HG03039 (cell line): ENCODE measurements around the gene EHBP1.
A peak's percentile ranks its signal among the peaks of the same experiment; 100 is the strongest.

Experiments used
- ATAC-seq: cut with Tn5 transposase; IDR thresholded peaks from one replicate; pipeline ENCODE4 v1.9.1; 2021; ENCODE audit warnings: mild to moderate bottlenecking, moderate library complexity; ENCODE audit not compliant: unreplicated experiment

EHBP1 gene

GRCh38 chr2:62774555-62775366 lies 69.2 kb downstream of the EHBP1 start:
- ATAC-seq: no peak

DNA sequence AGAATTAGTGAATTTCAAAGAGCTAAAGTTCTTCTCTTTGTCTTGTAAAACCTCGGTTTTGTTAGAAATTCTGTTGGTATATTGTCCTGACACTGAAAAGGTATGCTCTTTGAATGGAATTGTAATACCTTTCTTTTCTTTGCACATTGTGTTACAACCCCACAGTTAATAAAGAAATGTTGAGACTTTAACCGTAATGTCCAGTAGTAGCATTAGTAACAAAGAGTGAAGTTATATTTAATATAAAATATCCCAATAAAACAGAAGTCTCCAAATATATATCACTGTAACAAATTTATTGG lies 69.8 kb downstream of the EHBP1 start:
- no peak for ATAC-seq

- no peak for ATAC-seq
Observed at GRCh38 chr2:62783679-62784078, 78.2 kb downstream of the EHBP1 start.

DNA sequence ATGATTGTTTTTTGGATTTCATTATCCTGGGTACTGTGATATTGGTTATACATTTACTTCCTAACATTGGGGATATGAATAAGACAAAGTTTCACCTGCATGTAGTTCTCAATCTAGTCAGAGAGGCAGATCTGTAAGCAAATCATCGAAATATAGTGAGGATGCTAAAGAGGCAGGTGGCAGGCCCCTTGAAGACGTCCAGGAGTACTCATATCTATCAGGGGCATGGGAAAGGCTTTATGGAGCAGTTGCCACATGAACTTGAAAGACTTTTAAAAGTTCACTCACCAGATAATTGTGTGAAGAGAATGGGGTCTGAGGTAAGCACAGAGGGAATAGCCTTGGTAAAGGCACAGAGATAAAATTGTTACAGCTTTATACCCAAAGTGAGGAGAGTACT lies 78.8 kb downstream of the EHBP1 start:
- no peak for ATAC-seq

- ATAC-seq: peak; percentile 76
Observed at GRCh38 chr2:62785216-62785615, 79.7 kb downstream of the EHBP1 start.

- ATAC-seq: no peak
Observed at GRCh38 chr2:62785810-62786597, 80.5 kb downstream of the EHBP1 start.

DNA sequence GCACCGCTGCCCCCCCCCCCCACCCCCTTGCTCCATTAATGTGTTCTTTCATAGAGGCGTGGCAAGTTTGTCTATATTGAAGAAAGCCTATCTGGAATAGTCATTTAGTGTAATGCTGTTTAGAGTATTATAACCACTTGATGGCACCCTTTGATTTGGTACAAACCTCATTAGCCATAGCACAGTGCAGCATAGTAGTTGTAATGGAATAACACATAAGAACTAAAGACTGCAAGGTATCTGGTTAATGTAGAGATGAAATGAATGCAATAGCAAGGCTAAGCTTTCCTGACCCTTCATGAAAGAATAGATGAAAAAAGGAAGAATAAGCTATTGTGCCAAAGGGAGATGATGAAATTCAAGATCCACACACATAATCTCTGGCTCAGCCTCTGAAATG lies 81.9 kb downstream of the EHBP1 start:
- ATAC-seq: no peak

- ATAC-seq: no peak
Observed at GRCh38 chr2:62789518-62789917, 84.0 kb downstream of the EHBP1 start.

DNA sequence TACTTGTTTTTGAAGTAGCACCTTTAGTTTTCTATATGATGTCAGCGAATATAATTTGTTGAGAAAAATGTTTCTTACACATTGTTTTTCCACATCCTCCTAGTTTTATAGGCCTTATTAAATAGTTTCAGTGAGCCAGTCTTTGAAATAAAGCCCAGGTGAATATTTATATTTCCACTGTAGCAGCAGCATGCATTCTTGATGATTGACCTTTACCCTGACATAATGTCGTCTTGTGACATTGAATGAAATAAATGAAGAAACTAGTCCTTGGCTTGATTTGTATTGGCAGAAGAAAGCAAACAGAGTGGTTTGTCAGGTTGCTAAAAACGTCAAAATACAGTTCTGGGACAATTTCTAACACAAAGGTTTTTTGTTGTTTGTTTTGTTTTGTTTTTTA lies 84.4 kb downstream of the EHBP1 start:
- ATAC-seq: no peak

DNA sequence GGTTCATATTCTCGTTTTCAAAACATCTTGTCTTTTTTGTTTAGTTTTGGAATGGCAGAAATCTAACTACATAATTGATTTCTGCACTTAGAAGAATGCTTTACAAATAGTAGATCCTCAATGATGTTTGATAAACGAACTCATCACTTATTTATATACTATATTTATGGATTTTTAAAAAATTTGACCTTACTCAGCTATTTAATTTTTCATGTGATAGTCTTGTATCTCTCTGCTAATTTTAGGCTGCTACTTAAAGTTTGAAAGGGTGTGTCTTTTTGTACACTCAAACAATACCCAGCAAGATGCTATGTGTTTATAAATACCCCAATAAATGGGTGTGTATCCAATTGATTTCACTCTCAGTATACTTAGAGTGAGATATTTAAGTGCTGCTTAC lies 86.9 kb downstream of the EHBP1 start:
- no peak for ATAC-seq

- no peak for ATAC-seq
Observed at GRCh38 chr2:62793213-62793612, 87.7 kb downstream of the EHBP1 start.

DNA sequence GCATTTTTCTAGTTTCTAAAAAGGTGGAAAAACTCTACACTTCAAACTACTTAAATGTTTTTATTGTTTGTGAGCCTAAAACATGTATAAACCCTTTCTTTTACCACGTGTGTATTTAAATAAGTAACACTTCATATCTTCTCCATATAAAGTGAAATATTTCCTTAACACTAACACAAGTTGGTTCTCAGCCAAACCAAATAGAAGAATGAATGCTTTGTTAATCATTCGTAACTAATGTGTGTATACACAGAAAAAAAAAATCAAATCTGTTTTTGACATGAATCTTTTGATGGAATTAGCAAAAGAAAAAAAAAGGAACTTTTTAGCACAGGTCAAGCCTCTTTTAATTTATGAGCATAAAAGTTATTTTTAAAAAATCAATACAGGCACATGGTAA lies 89.3 kb downstream of the EHBP1 start:
- no peak for ATAC-seq

DNA sequence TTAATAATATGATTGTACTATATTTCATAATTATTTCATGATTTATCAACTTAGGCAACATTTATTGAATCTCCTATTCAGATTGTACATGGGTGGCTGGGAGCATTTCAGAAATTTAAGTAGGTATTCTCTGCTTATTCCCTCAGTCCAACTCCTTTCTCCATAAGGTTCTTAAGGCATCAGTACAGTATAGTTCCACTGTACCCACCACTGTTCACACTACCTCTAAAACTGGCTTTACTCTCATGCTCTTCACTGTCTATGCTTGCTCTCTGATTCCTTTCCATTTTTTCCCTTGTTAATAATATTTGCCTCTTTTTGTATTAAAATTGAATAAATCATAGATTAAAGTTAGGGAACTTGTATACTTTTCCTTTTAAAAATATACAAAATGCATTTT lies 89.8 kb downstream of the EHBP1 start:
- no peak for ATAC-seq

- ATAC-seq: no peak
Observed at GRCh38 chr2:62797107-62797506, 91.6 kb downstream of the EHBP1 start.

DNA sequence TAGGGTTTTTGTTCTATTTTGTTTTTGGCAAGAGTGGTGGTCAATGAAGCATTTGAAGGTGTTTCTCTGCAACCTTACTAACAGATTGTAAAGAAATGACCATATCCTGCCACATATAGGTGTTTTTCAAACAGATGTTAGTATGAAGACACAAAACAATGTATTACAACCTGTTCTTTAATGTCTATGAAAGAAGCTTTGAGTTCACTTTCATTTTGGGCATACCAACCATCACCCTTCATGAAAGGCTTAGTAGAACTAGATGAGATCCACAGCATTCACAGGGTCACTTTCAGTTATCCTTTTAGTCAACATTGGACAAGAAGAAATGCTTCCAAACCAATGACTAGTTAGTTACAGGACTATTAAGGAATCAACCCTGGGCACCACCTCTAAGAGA lies 95.1 kb downstream of the EHBP1 start:
- no peak for ATAC-seq

DNA sequence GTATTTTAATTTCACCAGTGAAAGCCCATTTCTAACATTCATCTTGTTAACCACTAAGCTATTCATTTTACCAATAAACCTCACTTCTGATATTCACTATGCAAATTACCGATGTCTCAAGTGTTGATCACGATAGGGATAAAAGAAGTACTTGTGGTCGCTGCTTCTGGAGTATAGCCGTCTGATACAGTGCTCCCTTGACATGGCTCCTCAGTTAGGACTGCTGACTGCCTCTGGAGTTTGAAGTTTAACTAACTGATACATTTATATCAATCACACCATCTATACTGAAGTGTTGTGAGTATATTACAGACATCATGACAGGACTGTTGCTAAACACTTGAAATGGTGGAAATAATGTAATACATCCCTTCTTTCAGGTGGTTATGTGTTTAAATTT lies 95.6 kb downstream of the EHBP1 start:
- no peak for ATAC-seq

DNA sequence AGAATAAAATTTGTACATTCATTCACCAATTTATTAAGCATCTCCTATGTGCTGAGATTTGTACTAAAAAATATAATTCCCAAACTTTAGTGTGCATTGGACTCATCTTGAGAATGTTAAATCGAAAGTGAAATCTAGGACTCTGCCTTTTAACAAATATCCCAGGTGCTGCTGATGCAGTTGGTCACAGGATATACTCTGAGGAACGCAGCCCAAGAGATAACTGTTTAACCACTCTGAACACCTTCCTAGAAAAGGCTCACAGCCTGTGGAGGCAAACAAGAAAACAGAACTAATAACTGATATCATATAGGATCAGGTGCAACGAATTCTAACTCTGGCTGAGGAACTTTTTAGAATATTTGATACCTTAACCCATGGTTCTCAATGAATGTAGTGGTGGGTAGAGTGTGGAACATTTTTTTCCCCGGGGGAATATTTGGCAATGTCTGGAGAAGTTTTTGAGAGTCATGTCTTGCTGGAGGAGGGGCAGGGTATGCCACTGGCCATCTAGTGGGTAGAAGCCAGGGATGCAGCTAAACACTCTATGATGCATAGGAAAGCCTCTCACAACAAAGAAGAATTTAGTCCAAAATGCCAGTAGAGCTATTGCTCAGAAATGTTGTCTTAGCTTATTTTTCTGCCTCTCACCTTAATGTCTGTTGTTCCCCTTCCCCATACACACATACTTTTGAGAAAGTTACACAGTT lies 96.5 kb downstream of the EHBP1 start:
- no peak for ATAC-seq

DNA sequence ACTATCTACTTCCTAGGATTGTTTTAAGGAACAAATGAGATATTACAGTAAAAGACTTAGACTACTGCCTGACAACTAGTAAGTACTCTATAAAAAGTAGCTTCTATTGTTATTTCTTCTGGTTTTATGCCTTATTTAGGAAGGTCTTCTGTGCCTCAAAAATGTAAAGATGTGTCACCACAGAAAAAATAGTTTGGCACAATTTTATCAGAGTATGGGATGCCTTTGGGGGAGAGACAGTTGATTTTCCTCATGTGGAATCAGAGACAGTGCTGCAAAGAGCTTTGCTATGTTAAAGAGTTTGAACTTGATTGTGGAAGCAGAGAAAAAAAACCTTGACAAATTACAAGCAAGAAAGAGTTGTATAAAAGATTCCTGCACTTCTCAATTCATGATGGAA lies 98.4 kb downstream of the EHBP1 start:
- no peak for ATAC-seq

DNA sequence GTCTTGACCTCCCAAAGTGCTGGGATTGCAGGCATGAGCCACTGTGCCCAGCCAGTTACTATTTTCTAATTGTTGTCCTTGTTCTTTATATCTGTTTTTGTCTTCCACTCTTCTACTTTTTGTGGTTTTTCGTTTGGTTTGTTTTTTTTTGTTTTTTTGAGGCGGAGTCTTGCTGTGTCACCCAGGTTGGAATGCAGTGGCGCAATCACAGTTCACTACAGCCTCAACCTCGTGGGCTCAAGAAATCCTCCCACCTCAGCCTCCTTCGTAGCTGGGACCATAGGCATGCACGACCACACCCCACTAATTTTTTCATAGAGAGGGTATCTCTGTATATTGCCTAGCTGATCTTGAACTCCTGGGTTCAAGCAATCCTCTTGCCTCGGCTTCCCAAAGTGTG lies 100.7 kb downstream of the EHBP1 start:
- ATAC-seq: no peak

DNA sequence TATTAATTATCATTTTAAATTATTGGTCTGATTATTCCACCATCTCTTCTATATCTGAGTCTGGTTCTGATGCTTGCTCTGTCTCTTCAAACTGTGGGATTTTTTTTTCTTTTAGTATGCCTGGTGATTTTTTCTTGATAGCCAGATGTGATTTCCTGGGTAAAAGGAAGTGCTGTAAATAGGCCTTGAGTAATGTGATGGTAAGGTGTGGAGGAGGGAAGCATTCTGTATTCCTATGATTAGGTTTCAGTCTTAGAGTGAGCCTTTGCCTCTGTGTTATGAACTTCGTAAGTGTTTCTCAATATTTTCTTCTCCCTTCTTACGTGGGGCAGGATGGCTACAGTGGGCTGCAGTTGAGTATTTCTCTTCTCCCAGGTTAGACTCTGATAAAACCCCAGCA lies 103.0 kb downstream of the EHBP1 start:
- ATAC-seq: no peak

DNA sequence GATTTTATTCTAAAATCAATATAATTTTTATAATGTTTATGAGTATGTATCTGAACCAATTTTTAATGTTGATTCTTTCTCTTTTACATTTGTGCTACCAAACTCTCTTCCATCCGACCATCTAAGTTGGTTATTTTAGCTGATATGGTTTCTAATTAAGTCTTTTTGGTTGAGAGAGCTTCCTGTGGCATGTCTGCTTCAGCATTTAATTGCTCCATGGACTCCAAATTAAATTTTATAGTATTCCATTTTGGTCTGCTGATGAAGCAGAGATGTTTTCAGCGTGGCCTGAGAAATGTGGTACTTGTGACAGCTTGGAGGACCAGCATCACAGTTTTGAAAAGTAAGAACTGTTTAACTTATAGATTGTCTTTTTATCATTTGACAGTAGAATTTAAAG lies 105.6 kb downstream of the EHBP1 start:
- ATAC-seq: no peak

DNA sequence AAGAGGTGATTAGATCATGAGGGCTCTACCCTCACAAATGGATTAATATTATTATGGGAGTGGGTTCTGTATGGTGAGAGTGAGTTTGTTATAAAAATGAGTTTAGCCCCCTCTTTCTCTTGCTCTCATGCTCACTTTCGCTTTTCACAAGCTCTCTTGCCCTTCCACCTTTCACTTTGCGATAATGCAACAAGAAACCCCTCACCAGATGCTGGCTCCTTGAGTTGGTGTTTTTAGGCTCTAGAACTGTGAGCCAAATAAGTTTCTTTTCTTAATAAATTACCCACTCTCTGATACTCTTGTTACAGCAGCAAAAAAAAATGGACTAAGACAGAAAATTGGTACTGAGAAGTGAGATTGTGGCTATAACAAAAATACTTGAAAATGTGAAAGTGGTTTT lies 106.5 kb downstream of the EHBP1 start:
- no peak for ATAC-seq
